GM04504 (cell line): Measurements from ENCODE around the gene EYS.
"Not testable (repeated sequence)": the region's sequence is repeated elsewhere in the genome, so short reads cannot be mapped to it uniquely, and the experiment has no call there.

ENCODE experiments used
- DNase-seq: peaks from one replicate; pipeline ENCODE4 v3.0.0-alpha.2; 2012; ENCODE audit warnings: low read depth

The EYS gene

GRCh38 chr6:63897952-63898351 lies 1809.1 kb downstream of the EYS start:
- DNase-seq: no peak

- no peak for DNase-seq
Measured at GRCh38 chr6:63897459-63897858, 1809.6 kb downstream of the EYS start.

- DNase-seq: no peak
Measured at GRCh38 chr6:63888416-63888815, 1818.6 kb downstream of the EYS start.

GRCh38 chr6:63887804-63888203 lies 1819.2 kb downstream of the EYS start:
- DNase-seq: not testable (repeated sequence)

GRCh38 chr6:63887002-63887751 lies 1819.8 kb downstream of the EYS start:
- no peak for DNase-seq

GRCh38 chr6:63886341-63886740 lies 1820.7 kb downstream of the EYS start:
- no peak for DNase-seq

GRCh38 chr6:63883597-63883996 lies 1823.4 kb downstream of the EYS start:
- no peak for DNase-seq

GRCh38 chr6:63882208-63882607 lies 1824.8 kb downstream of the EYS start:
- DNase-seq: no peak

GRCh38 chr6:63881791-63882190 lies 1825.2 kb downstream of the EYS start:
- no peak for DNase-seq

GRCh38 chr6:63872233-63872632 lies 1834.8 kb downstream of the EYS start:
- no peak for DNase-seq

- DNase-seq: no peak
Measured at GRCh38 chr6:63868351-63868750, 1838.7 kb downstream of the EYS start.

GRCh38 chr6:63864671-63865318 lies 1842.2 kb downstream of the EYS start:
- no peak for DNase-seq

- no peak for DNase-seq
Measured at GRCh38 chr6:63864061-63864460, 1843.0 kb downstream of the EYS start.

GRCh38 chr6:63862486-63863198 lies 1844.4 kb downstream of the EYS start:
- DNase-seq: no peak

GRCh38 chr6:63859528-63859927 lies 1847.5 kb downstream of the EYS start:
- DNase-seq: no peak

GRCh38 chr6:63858691-63859090 lies 1848.3 kb downstream of the EYS start:
- DNase-seq: no peak

- DNase-seq: no peak
Measured at GRCh38 chr6:63856271-63856670, 1850.8 kb downstream of the EYS start.

- DNase-seq: no peak
Measured at GRCh38 chr6:63844287-63844686, 1862.7 kb downstream of the EYS start.

- no peak for DNase-seq
Measured at GRCh38 chr6:63839485-63839884, 1867.5 kb downstream of the EYS start.

GRCh38 chr6:63828678-63829077 lies 1878.3 kb downstream of the EYS start:
- DNase-seq: not testable (repeated sequence)

GRCh38 chr6:63824722-63825121 lies 1882.3 kb downstream of the EYS start:
- DNase-seq: no peak

GRCh38 chr6:63821442-63821841 lies 1885.6 kb downstream of the EYS start:
- DNase-seq: no peak

- no peak for DNase-seq
Measured at GRCh38 chr6:63819831-63820230, 1887.2 kb downstream of the EYS start.
